Lung microvascular endothelial cell (primary cell): ENCODE results near the gene ZNF883. TPM values are rescaled to one million over a fixed set of nuclear protein-coding genes. Genes with fewer than 3 reads are reported as not detected.
"Not testable (repeated sequence)": the region's sequence is repeated elsewhere in the genome, so short reads cannot be mapped to it uniquely, and the experiment has no call there.

ENCODE experiments used
- DNase-seq, 2 donors: peaks; one replicate each; pipeline versions ENCODE4 v3.0.0 to v3.0.0-alpha.2; 2010; ENCODE audit warnings: low read depth in 2 of 2
- total RNA-seq: library from RNA; depleted of rRNA; stranded (reverse); fragments of >200 nt; gene quantifications from 2 replicates; pipeline ENCODE4 v1.2.1, GENCODE V29; 2014

The ZNF883 gene
- 0.22 and 0.40 TPM in 2 replicates for total RNA-seq

DNA sequence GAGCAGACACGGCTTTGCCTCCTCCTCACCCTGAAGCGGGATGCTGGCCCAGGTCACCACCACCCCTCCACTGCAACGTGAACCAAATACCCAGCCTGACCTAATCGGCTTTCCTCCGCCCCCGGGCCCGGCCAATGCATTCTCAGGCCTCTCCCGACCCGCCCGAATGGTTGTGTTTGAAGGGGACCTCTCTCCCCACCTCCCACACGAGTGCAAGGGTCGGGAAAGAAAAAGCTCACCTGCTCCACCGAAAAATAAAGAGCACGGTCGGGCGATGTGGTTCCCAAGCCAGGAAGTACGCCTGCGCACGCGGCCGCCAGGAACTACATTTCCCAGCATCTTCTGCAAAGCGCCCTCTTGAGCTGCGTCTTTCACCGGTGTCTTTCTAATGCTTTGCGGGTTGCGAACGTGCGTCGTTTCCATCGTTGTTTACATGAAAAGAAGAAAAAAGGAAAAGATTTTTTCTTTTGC, at the start of gene ZNF883:
Gene ZNF883, minus strand, starts transcription at position 282 of the 471 bp plus-strand sequence.
- DNase-seq, result peak; percentile 45 to 51

DNA sequence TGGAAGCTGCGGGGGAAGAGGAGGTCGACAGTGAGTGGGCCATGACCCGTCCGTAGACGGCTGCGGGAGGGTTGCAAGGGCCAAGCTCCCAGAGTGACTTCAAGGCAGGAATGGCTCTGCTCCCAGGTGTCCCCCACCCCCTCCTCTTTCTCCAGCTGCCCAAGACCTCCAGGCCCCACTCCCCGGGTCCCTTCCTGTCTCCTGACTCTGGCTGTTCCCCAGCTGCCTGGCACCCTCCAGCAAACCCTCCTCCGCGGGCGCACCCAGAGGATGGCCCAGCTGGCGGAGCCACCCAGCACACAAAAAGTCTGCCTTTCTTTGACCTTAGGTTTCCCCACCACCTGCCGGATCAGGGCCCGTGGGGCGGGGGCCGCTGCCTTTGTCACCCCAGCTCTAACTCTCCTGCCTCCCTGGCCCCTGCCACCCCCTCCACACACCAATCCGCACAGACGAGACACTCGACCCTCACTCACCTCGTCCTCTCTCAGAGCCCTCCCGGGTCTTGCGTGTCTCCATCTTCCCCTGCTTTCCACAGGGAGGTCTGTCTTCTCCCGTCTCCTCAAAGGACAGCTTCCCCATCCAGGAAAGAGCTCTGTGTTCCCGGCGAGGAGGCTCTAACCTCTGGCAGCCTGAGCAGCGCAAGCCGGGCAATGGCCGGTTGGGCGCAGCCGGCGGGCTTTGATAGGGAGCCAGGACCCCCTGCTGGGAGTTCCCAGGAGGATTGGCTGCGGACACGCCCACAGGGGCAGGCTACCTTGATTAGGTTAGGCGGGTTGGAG, 49.3 kb upstream of the ZNF883 start:
- DNase-seq, result peak in 1 of 2 donors; percentile 12

DNA sequence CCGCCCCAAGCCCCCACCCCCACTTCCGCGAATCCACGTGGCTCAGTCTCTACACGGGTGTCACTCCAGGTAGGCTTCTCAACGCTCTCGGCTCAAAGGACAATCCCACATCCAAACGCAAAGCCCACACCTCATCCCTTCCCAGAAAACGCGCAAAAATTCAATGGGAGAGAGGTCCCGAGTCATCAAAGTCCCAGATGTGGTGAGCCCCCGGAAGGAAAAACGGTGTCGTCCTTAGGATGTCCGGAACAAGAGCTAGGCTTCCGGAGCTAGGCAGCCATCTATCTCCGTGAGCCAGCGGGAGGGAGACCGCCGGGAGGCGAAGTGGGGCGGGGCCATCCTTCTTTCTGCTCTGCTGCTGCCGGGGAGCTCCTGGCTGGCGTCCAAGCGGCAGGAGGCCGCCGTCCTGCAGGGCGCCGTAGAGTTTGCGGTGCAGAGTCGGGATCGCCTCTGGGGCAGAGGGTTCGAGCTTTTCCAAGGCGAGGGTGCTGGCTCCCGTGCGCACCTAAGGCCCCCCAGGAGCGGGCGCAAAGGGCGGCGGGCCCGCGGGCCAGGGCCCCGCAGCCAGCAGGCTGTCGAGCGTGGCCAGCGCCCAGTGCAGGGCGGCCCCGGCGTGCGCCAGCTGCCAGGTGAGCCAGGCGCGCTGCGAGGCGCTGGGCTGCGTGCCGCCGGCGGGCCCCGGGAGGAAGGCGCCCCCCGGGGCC, 47.7 kb upstream of the ZNF883 start:
- not testable (repeated sequence) for DNase-seq

DNA sequence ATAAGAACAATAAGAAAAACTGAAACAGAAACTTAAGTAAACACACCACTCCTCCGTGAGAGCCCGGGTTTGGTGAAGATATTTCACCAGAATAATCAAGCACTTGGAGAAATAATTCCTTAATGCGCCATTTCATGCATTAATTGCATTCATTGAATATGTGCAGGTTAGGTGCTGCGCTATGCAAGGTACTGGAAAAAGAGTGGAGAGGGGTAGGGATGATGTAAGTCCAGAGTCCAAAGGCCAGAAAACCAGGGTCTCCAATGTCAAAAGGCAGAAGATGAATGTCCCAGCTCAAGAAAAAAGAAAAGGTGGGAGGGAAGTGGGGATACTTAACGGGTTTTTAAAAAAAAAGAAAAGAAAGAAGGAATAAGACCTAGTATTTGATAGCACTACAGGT, 45.2 kb upstream of the ZNF883 start:
- no peak for DNase-seq

DNA sequence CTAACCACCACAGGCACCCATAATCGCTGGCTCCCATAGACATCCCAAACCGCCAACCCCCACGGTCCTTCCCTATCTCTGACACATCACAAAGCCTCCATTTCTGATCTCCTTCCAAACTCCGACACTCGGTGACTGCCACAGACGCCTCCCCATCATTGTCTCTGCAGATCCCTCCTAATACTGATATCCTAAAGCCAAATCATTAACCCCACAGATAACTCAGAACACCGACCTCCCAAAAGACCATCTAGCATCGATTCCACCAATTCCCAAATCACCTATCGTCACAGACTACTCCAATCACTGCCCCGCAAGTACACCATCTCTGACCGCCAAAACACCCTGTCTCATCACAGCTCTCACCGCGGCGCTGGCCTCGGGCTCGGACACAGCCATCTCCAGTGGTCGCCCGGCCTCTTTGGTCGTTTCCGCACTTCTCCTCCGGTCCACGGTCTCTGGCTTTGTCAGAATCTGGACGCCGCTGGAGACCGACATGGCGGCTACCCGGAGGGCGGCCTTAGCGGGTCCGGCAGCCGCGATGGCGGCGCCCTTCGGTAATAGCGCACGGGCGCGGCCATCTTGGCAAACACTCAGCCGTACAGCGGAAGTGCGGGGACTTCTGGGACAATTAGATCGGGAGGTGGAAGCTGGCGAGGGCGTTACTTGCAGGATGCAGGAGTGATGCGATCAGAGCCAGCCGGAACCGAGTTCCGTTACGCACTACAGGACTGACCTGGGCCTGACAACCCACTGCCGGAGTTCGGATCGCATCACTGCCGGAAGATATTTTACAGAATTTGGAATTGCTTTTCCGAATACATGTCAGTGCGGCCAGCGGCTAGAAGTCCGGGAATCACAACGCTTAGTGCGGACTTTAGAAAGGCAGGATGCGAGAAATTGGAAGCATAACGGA, 44.5 kb upstream of the ZNF883 start, which contains the start of gene ZFP37:
Gene ZFP37, minus strand, starts transcription at position 534 of the 916 bp plus-strand sequence. Its CDS starts 36 bp downstream, at position 498.
- DNase-seq, result peak; percentile 96

DNA sequence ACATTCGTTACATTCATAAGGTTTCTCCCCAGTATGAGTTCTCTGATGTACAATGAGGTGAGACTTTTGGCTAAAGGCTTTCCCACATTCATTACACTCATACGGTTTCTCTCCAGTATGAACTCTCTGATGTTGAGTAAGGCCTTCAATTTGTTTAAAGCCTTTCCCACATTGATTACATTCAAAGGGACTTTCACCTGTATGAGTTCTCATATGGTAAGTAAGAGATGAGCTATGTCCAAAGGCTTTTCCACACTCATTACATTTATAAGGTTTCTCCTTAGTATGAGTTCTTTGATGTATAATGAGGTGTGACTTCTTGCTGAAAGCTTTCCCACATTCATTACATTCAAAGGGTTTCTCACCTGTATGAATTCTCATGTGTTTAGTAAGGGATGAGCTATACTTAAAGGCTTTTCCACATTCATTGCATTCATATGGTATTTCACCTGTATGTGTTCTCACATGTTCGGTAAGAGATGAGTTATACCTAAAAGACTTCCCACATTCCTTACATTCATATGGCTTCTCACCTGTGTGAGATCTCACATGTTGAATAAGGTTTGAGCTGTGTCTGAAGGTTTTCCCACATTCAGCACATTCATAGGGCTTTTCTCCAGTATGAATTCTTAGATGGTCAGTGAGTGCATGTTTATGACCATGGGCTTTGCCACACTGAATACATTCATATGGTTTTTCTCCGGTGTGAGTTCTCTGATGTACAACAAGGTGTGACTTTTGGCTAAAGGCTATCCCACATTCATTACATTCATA, 31.1 kb upstream of the ZNF883 start:
- DNase-seq, result no peak

DNA sequence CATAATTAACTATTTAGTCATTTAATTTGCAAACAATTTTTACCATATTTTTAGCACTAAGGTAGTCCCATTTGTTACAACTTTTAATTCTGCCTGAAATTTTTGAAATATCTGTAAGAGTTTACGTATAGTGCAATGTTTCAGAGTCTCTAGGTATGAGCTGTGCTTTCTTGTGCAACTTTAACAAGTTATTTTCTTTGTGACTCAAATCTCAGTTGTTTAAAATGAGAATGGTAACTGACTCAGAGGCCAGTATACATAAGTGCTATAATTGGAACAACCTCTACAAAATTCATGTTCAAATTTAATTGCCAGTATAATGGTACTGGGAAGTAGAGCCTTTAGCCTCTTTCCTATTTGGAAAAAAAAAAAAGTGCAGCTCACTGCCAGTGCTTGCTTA, 14.2 kb upstream of the ZNF883 start:
- DNase-seq, result no peak

DNA sequence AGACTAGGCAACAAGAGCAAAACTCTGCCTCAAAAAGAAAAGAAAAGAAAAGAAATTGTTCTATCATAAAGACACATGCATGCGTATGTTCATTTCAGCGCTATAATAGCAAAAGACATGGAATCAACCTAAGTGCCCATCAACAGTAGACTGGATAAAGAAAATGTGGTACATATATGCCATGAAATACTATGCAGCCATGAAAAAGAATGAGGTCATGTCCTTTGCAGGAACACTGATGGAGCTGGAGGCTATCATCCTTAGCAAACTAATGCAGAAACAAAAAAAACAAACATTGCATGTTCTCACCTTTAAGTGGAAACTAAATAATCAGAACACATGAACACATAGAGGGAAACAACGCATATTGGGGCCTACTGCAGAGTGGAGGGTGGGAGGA, 6.3 kb upstream of the ZNF883 start:
- DNase-seq, result no peak

DNA sequence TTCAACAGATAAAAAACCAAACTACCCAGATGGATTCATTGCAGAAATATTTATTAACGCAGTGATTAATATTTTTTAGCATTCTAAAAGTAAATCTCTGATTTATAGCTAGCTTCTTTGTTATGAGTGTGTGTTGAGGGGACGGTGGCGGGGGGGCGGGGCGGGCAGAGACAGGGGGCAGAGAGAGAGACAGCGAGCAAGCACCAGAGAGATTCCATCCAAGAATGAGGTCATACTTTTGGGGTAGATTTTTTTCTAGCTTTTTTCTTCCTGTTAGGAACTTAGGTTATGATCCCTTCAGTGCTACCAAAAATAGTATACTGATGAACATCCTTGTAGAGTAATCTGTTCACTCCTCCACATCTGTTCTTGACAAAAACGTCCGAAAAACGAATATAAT, 500 bp upstream of the ZNF883 start:
- no peak for DNase-seq

DNA sequence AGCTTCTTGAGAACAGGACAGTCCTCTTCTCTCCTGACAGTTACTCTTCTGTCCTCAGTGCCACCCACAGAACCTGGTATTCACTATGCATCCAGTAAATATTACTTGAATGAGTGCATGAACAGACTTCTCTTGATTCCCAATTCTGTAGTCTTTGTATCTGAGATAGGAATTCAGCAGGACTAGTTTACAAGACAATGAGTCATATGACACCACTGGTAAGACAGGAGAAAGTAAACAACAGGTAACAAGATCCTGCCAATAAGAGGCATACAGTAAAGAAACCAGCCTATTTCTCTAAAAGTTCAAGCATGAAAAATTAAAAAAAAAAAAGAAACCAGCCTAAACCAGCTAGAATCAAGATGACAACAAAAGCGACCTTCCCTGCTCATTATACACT, 6.2 kb downstream of the ZNF883 start:
- DNase-seq, result no peak

DNA sequence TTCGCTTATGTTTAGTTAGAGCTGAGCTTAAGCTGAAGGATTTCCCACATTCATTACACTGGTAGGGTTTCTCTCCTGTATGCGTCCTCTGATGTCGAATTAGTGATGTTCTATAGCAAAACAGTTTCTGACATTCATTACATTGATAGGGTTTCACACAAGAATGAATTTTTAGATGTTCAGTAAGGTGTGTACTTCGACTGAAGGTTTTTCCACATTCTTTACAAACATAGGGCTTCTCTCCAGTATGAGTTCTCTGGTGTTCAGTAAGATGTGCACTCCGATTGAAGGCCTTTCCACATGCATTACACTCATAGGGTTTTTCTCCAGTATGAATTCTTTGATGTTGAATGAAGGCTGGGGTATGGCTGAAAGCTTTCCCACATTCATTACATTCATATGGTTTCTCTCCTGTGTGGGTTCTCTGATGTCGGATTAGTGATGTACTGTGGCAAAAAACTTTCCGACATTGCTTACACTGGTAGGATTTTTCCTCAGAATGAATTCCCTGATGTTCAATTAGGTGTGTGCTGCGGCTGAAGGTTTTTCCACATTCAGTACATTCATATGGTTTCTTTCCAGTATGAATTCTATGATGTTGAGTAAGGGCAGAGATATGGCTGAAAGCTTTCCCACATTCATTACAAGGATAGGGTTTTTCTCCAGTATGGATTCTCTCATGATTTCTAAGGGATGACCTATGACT, 14.6 kb downstream of the ZNF883 start:
- DNase-seq, result no peak

DNA sequence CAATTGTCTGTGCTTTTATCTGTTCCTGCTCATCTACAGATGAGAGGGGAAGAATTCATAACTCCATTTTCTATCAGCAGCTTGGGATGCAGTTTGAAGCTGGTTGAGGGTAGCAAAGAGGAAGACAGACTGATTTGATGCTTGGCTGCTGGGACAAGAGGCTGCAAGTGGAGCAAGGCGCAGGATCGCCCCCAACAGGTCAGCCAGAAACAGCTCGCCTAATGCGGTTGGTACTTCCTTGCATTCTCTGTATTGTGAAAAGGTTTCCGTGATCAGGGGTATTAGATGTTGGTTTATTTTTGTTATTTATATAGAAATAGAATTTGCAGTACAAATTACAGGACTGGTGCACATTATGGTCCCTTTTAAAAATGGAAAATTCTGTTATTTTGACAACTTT, 40.6 kb downstream of the ZNF883 start:
- peak; percentile 10 to 35 for DNase-seq

DNA sequence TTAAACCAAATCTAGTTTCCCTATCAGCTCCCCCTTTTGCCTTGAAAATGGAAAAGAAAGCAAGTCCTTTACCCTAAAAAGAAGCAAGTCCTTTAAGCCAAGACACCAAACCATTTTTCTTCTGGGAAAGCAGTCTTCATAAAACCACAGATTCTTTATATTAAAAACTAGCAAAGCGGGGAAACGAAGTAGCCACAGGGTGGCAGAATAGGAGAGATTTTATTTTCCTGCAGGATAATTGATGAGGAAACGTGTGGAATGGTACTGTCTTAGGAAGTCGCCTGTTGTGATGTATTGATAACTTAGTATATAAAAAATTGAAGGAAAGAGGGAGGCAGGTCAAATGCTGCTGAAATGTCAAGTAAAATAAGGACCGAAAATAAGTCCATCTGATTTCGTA, 41.1 kb downstream of the ZNF883 start:
- DNase-seq, result no peak

DNA sequence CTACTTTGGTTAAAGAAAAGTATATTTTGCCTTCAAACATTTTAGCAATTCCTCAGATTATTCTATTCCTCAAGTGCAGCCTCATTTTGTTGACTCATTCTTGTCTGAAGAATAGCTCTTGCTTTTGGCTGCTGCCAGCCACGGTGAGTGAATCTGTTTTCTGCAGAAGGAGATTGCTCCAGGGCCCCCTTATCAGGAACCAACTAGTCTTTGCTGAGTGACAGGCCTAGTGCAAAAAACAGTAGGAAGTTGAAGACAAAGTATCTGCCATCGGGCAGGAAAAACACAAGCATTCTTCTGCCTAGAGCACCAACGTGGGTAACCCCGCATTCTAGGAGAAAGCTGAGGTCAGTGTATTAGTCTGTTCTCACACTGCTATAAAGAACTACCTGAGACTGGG, 42.3 kb downstream of the ZNF883 start:
- no peak for DNase-seq

DNA sequence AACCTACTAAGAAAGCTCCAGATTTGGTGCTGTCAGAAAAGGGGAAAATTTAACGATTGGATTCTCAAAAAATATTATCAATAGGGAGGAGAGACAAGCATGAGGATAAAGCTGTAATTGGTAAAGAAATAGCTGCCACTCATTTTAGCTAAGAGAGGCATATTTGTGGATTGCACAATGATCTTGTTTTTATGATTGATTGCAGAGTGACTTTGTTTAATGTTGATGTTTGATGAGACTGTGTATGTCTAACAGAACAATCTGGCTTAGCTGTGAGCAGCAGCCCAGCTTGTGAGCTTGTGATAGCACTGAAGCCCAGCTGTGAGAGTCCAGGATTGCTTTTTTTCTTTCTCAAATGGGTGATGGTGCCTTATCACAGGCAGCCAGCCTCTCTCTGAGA, 56.4 kb downstream of the ZNF883 start:
- DNase-seq, result no peak

DNA sequence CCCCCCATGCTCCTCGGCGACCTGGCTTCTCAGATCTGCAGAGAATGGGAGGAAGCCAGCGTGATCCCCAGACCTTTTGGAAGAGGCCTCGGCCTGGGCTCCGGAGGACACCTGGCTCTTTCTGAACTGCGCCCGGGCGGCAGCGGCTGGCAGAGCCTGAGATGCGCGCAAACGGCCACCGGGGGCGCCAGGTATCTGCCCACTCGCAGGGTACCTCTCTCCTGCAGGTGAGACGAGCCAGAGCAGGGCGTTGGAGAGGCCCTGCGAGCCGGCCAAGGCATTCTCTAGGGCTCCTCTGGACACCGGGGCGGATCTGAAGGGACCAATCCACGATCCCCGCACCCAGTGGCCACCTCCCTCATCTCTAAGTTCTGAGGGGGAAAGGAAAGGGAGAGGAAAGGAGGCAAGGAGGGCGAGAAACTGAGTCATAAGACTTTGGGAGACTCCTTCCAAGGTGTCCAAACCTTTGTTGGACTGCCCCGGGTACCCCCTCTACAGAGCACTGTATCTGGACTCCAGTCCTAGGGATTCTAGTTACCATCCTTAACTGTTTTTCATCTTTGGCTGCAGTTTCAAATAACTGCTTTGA, 66.3 kb downstream of the ZNF883 start:
- no peak for DNase-seq

DNA sequence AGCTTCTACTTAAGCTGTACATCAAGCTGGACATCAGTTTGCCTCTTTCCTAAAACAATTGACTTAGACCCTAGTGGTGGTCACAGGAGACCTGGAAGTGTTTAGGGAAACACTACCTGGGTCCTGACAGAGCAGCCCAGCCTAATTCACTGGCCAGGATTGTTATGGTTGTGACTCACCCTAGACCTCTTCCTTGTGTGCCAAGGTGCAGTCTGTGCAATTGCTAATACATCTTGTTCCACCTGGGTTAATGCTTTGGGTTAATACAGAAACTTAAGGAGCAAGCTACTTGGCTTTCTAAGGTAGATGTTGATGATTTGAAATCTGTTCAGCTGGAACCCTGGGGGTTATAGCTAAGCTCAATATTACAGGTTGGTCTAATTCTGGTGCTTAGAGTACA, 72.6 kb downstream of the ZNF883 start:
- no peak for DNase-seq

DNA sequence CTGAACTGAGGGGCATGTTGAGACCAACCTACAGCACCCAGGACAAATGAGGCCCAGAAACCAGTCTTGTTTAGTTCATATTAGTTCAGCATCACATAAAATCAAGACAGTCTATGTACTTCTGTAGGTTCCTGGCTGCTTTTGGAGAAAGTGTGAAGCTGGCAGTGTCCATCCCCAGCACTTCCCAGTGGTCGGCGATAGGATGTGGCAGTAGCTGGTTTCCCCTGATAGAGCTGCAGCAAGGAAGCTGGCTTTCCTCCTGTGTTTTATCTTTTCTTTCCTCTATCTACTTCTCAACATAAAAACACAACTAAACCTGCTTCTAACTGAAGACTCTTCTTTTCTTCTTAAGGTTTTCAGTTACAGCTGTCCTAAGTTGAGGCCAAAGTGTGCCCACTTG, 78.3 kb downstream of the ZNF883 start:
- no peak for DNase-seq

DNA sequence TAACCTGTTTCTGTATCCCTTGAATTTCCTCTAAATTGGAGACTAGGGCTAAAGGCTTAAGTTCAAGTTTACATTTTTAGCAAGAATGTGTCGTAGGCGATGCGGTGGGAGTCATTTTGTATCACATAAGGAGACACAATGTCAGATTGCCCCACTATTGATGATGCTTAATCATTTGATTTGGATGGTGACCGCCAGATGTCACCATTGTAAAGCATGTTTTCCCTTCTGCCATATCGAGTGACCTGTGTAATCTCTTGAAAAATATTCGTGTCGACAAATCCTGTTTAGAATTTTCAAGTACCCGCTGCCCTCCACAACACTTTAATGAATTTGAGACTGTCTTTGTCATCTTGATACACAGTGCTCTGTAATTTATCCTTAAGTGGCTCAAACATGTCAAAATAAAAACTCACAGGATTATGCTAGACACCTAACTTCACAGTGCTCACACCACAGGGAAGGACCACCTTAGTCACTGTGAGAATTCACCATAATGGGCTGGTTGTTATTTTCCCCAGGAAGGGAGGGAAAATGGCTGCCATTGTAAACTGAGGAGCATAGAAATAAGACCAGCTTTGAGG, 86.8 kb downstream of the ZNF883 start:
- DNase-seq, result peak; percentile 44 to 61

DNA sequence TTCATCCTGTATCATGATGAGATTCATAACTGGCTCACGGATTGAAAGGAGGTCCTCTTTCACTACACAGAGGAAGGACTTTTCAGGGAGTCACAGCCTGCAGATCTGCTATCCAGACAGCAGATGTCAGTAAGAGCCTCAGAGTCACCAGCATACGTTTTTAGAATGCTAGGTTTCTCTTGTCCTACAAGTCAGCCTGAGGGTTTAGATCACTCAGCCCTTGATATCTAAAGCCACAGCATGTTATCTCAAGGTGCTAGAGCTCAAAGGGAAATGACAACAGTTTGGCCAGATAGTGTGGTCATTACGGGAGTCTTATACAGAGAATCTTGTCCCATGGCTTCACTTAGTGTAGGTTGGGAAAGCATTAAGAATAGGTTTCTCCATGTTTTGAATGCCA, 90.4 kb downstream of the ZNF883 start:
- peak; percentile 46 to 63 for DNase-seq
